HG03342 (cell line): ENCODE measurements around the gene KIRREL3.

Experiments used
- ATAC-seq: cut with Tn5 transposase; IDR thresholded peaks from one replicate; pipeline ENCODE4 v1.9.1; 2021; ENCODE audit warnings: mild to moderate bottlenecking, moderate library complexity; ENCODE audit not compliant: unreplicated experiment

KIRREL3 gene

DNA sequence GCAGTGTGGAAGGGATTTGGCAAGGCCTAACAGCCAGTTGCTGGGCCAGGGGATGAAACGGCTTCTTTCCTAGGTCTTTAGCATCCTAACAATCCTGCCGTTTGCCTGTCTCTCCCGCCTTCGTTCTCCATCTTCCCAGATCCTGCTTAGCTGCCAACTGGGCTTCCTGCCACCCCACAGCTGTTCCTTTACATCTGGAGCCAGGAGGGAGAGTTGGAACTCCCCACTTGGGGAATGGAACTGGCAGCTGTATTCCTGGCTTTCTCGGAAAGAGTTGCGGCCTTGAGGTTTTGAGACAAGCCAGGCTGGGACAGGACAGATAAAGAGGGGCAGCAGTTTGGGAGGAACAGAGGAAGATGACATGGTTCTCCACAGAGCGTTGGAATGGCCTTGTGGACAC is 585.4 kb downstream of the KIRREL3 start:
- ATAC-seq = no peak

DNA sequence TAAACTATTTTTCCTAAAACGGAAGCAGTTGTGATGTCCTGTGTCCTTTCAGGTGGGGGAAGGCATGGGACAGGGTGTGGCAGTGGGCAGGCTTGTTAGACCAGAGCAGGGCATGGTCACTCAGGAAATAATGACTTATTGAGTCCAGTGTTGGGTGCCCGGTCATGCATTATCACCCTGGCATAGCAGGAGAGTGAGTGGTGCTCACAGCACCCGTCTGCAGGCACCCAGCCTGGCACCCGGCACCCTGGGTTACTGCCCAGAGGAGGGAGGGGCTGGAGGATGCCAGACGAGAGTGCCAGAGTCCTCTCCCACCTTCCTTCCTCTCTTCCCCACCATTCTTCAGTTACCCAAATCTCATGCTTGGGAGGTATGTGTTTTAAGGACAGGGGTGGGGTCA is 586.0 kb downstream of the KIRREL3 start:
- no peak for ATAC-seq

DNA sequence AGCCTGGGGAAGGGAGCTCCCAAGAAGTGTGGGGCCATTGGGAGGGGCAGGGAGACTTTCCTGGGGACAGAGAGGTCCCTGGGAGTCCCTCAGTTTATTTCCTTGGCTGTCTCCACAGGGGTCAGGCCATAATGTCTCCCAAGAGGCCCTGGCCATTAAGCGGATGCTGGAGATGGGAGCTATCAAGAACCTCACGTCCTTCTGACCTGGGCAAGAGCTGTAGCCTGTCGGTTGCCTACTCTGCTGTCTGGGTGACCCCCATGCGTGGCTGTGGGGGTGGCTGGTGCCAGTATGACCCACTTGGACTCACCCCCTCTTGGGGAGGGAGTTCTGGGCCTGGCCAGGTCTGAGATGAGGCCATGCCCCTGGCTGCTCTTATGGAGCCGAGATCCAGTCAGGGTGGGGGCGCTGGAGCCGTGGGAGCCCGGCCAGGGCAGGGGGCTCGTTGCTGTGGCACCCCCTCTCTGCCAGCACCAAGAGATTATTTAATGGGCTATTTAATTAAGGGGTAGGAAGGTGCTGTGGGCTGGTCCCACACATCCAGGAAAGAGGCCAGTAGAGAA is 586.6 kb downstream of the KIRREL3 start:
- no peak for ATAC-seq

GRCh38 chr11:126413426-126413825 is 587.1 kb downstream of the KIRREL3 start:
- ATAC-seq = no peak

- ATAC-seq = no peak
Measured at GRCh38 chr11:126411971-126412381, 588.6 kb downstream of the KIRREL3 start.

- no peak for ATAC-seq
Measured at GRCh38 chr11:126410649-126411048, 589.9 kb downstream of the KIRREL3 start.

GRCh38 chr11:126409620-126409985 is 591.0 kb downstream of the KIRREL3 start:
- no peak for ATAC-seq

DNA sequence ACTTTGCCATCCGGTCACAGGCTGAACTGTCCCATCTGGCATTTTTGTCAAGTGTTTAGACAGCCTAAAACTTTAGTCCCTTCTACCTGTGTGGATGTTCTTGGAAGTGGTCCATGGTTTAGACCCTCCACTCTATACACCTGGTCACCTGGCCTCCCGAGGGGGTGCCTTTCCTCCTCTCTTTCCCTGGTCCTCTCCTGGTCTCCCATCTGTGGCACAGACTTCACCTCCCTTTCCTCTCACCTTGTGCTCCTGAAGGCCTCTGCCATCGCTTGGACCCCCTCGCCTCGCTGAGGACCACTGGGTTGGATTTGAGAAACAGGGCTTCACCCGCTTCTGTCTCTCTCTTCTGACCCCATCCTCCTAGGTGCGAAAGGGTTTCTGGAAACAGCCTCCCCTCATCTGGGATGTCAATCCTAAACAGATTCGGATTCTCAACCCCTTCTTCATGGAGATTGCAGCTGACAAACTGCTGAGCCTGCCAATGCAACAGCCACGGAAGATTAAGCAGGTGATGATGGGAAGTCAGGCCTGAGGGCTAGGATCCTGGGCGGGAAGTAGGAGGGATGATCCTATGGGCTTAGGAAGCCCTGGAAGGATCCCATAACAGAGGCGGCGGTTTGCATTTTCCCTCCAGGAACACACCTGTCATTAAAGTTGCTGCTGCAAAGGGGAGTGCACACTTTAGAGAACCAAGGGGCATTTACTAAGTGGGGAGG is 591.5 kb downstream of the KIRREL3 start:
- ATAC-seq = no peak

DNA sequence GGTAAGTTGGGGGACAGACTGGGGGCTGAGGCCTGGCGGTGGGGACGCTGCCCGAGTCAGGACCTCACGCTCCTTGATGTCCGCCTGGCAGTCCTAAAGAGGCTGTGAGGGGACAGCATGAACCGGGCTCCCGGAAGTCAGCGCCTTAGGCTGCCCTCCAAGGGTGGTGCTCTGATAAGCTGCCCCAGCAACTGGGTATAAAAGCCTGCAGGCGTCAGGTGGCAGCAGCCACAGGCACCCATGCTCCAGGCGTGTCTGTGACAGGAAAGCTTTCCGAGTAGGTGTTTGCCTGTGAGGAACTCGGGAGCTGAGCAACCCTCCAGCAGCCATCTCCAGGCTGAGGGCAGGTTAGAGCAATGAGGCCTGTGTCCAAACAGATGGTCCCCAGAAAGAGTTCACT is 592.1 kb downstream of the KIRREL3 start:
- no peak for ATAC-seq

DNA sequence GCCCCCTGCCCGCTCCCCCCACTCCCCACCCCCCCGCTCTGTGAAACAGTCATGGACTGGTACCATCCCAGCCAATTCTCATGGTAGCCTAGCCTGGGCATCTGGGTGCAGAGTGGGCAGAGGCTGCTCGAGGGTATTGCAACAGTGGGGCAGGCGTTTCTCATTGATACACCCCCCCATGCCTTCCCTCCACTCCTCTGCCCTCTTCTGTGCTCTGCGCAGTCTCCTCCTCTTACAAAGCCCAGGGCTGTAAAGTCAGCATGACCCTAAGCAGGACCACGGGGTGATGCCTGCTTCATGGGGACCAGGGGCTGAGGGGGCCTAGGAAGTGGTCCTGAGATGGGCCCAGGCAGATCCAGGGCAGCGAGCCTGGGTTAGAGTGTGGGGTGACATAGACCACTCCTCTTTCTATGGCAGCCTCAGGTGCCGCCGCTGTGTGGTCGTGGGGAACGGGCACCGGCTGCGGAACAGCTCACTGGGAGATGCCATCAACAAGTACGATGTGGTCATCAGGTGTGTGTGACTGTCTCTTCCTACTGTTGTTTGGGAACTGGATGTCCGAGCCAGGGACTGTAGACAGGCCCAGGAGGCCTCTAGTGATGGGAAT is 592.8 kb downstream of the KIRREL3 start:
- ATAC-seq = no peak

DNA sequence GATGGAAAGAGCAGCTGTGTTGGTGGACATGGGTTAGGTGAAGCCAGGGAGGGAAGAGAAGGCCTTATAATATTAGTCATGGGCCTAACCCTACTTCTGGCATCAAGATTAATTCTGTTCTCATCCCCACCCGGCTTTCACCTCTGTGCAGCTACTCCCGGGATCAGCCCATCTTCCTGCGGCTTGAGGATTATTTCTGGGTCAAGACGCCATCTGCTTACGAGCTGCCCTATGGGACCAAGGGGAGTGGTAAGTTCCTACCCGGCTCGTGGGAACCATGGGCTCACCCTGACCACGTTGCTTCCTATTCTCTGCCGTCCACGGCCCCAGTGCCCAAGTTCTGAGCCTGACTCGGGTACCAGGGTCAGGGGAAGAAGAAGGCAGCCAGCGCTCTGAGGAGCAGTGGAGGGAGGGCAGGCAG is 593.5 kb downstream of the KIRREL3 start:
- ATAC-seq = no peak

DNA sequence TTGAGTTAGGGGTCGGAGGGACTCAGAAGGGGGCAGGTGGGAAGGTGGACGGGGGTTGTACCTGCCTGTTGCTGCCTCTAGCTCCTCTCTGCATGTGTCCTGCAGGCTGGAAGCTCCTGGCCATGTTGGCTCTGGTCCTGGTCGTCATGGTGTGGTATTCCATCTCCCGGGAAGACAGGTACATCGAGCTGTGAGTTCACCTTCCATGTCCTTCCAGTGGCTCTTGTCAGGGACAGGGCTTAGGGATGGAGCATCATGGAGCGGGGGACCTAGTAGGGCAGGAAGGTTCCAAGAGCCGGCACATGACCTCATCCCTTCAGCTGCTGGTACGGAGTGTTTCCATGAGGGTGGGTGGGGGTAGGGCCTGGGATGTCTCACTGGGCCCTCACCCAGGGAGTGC is 594.2 kb downstream of the KIRREL3 start:
- no peak for ATAC-seq

- ATAC-seq = no peak
Measured at GRCh38 chr11:126405906-126406305, 594.7 kb downstream of the KIRREL3 start.

DNA sequence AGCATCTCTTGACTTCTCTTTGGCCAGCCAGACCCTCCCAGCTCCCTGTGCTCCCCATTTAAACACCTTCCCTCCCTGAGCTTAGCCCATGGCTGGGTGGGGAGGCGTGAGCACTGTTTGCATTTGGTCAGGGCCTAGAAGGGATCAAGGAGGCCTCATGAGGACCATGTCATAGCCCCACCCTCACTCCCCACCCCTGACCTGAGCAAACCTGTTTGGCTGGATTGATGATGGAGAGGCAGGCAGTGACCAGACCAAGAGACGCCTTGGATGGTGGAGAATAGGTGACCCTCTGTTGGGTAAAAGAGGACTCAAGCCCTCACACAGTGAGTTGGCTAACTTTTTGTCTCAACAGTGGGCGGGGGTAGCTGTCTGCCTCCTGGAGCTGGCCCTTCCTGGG is 595.2 kb downstream of the KIRREL3 start:
- no peak for ATAC-seq

DNA sequence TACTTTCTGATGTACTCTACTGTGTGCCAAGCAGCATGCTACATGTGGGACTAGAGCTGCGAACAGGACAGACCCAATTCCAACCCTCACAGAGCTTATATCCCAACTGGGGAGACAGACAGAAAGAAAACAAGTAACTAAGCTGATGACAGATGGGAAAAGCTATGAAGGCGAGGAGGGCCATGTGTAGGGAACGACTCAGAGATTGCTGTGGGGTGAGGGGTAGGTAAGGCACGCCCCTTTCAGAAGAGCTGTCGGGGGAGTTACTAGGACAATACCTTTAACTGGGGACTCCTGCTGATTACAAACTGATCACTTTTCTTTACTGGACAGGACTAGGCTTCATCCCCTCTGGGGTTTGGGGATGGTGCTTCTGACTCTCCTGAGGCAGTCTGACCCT is 596.2 kb downstream of the KIRREL3 start:
- no peak for ATAC-seq

- ATAC-seq = peak; percentile 84
Measured at GRCh38 chr11:126403658-126404057, 596.9 kb downstream of the KIRREL3 start.

DNA sequence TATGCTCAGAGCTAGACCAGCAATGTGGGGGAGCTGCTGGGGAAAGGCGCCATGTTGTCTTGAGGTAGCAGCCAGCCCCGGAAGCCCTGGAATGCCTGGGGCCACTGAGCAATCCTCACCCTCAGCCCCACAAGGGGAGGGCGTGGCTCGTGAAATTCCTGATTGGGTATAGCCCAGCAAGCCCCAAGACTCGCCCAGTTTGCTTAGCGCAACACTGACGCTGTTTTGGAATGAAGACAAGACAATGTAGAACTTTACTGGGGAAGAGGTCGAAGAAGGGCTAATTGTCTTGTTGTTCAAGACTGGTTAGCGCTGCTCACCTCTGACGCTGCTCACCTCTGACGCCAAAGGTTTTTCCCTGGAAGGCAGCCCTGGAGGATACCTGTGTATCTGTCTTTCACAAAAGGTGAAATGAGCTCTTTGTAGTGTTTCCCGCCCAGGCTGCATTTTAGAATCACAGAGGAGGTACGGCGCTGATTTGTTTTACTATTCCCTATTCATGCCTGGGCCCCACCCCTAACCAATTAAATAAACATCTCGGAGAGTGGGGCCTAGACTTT is 597.5 kb downstream of the KIRREL3 start:
- no peak for ATAC-seq

GRCh38 chr11:126400479-126400878 is 600.1 kb downstream of the KIRREL3 start:
- no peak for ATAC-seq

- ATAC-seq = no peak
Measured at GRCh38 chr11:126400019-126400418, 600.6 kb downstream of the KIRREL3 start.

GRCh38 chr11:126398721-126399120 is 601.8 kb downstream of the KIRREL3 start:
- no peak for ATAC-seq

GRCh38 chr11:126398296-126398695 is 602.3 kb downstream of the KIRREL3 start:
- no peak for ATAC-seq

DNA sequence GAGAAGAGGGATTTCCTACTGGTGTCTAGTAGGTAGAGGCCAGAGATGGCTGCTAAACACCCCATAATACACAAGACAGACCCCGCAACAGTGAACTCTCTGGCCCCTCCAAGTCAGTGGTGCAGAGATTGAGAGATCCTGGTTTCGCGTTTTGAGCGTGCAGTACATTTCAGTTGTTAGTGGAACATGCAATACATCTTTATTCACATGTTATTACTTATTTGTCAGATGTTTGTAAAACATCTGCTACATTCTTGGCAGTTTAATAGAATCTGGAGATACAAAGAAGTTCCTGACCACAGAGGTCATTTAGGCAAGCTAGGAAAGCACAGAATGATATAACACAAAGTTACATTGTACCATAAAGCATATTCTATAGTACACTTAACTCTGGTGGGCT is 603.6 kb downstream of the KIRREL3 start:
- no peak for ATAC-seq
